ENCODE measurements around the gene ZBED4.

DNA sequence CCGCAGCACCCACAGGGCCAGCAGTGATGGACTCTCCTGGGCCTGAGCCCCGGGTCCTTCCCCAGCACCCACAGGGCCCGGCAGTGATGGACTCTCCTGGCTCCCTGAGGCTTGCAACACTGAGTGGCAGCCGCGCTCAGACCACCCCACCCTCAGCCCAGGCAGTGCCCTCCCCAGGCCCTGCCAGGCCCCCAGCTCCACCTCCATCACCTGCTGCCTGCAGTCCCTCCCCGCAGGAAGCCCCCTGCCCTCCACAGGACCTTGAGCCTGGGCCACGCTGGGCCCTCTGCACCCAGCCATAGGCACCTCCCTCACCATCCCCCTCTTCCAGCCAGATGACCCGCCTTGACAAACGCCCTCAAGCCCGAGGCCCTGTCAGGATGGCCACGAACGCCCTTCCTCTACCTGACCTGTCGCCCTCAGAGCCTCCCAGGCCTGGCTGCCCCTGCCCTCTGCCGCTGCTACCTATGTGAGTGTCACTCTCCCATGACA lies 53.2 kb downstream of the ZBED4 start:
- TF ChIP-seq RAD21 (IDR thresholded peaks at IDR 0.05) (no peak), GABPA (IDR thresholded peaks at IDR 0.05 in 1 of 2, conservative IDR thresholded peaks at IDR 0.05 in 1 of 2) (no peak)
- TF ChIP-seq, protein P1, sequence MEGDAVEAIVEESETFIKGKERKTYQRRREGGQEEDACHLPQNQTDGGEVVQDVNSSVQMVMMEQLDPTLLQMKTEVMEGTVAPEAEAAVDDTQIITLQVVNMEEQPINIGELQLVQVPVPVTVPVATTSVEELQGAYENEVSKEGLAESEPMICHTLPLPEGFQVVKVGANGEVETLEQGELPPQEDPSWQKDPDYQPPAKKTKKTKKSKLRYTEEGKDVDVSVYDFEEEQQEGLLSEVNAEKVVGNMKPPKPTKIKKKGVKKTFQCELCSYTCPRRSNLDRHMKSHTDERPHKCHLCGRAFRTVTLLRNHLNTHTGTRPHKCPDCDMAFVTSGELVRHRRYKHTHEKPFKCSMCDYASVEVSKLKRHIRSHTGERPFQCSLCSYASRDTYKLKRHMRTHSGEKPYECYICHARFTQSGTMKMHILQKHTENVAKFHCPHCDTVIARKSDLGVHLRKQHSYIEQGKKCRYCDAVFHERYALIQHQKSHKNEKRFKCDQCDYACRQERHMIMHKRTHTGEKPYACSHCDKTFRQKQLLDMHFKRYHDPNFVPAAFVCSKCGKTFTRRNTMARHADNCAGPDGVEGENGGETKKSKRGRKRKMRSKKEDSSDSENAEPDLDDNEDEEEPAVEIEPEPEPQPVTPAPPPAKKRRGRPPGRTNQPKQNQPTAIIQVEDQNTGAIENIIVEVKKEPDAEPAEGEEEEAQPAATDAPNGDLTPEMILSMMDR (IDR thresholded peaks at IDR 0.05; ENCODE audit: low read depth, low read length, missing input control) = no peak
- TF ChIP-seq, protein P2, sequence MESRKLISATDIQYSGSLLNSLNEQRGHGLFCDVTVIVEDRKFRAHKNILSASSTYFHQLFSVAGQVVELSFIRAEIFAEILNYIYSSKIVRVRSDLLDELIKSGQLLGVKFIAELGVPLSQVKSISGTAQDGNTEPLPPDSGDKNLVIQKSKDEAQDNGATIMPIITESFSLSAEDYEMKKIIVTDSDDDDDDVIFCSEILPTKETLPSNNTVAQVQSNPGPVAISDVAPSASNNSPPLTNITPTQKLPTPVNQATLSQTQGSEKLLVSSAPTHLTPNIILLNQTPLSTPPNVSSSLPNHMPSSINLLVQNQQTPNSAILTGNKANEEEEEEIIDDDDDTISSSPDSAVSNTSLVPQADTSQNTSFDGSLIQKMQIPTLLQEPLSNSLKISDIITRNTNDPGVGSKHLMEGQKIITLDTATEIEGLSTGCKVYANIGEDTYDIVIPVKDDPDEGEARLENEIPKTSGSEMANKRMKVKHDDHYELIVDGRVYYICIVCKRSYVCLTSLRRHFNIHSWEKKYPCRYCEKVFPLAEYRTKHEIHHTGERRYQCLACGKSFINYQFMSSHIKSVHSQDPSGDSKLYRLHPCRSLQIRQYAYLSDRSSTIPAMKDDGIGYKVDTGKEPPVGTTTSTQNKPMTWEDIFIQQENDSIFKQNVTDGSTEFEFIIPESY (IDR thresholded peaks at IDR 0.05) = no peak
- TF ChIP-seq, protein P3, sequence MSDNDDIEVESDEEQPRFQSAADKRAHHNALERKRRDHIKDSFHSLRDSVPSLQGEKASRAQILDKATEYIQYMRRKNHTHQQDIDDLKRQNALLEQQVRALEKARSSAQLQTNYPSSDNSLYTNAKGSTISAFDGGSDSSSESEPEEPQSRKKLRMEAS (IDR thresholded peaks at IDR 0.05) = no peak
